HG03521 (cell line): ENCODE results near the gene RNF213.

ENCODE experiments used
- ATAC-seq: cut with Tn5 transposase; IDR thresholded peaks from one replicate; pipeline ENCODE4 v1.9.1; 2021; ENCODE audit warnings: mild to moderate bottlenecking, moderate library complexity; ENCODE audit not compliant: unreplicated experiment

Gene RNF213

GRCh38 chr17:80445007-80445725 is 184.5 kb downstream of the RNF213 start:
- ATAC-seq, result no peak

- no peak for ATAC-seq
These were observed 185.1 kb downstream of the RNF213 start for GRCh38 chr17:80445726-80446110.

DNA sequence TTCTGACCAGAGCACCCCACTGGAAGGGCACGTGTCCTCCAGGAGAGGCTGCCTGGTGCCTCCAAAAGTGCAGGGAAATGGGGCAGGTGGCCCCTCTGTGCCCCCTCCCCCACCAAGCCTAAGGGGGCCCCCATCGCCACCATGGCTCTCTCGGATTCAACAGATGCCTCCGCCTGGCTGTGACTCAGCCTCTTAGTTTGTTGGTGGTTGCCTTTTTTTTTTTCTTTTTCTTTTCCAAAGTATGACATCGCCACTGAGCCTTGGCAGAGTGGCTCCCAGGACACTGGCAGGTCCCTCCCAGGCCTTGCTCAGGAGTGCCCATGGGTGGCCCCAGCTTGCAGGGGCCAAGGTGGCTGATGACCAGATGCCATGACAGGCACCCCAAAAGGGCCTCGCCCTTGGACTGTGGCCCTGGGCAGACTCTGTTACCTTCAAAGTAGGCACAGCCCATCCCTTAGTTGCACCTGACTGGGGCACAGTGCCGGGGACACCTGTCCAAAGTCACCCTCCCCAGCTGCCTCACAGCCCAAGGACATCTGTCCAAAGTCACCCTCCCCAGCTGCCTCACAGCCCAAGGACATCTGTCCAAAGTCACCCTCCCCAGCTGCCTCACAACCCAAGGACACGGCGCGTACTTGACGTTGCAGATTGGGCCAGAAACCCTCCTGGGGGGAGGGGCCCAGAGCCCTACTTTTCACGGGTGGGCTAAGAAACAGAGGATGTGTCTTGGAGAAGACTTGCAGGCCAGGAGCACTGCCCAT is 186.2 kb downstream of the RNF213 start:
- no peak for ATAC-seq

DNA sequence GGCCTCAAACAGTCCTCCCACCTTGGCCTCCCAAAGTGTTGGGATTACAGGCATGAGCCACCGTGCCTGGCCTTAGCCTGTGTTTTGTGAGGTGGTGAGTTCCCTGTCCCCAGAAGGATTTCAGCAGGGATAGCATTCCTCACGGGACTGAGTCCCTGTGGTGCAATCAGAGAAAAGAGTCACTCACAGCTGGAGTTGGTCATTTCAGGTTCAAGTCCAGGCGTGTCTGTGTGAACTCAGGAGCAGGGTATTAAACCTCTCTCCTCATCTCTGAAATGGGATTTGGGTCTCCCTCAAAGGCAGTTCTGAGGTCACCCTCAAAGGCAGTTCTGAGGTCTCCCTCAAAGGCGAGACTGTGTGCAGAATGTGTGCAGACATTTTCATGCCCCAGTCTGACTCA is 187.1 kb downstream of the RNF213 start:
- ATAC-seq, result no peak
